T47D (cell line): ENCODE measurements around the gene GTF3C2.
"Not testable (repeated sequence)": the region's sequence is repeated elsewhere in the genome, so short reads cannot be mapped to it uniquely, and the experiment has no call there.

Source experiments
- DNase-seq, 2 experiments: peaks; one replicate each; pipeline versions ENCODE4 v3.0.0 to v3.0.0-alpha.2; 2011 to 2012; ENCODE audit warnings: low read depth in 1 of 2, low spot score in 1 of 2
- JUND ChIP-seq: IDR thresholded peaks from 2 replicates; pipeline ENCODE4 v1.6.1; 2012; ENCODE audit warnings: low read depth
- in situ Hi-C: cut with HindIII; loops from 2 replicates; pipeline ENCODE4 v1.10.0; 2016; ENCODE audit warnings: low sequenced_read_pairs, low pct_unique_long_range_greater_than_20kb

The GTF3C2 gene

GRCh38 chr2:27308359-27308881 lies 48.1 kb downstream of the GTF3C2 start, which contains the start of gene UCN:
Gene UCN, minus strand, starts transcription at chr2:27308445. Its CDS starts 550 bp downstream, at chr2:27307895.
- in situ Hi-C loops: no loop called here
- TF ChIP-seq JUND: no peak
- DNase-seq: no peak

DNA sequence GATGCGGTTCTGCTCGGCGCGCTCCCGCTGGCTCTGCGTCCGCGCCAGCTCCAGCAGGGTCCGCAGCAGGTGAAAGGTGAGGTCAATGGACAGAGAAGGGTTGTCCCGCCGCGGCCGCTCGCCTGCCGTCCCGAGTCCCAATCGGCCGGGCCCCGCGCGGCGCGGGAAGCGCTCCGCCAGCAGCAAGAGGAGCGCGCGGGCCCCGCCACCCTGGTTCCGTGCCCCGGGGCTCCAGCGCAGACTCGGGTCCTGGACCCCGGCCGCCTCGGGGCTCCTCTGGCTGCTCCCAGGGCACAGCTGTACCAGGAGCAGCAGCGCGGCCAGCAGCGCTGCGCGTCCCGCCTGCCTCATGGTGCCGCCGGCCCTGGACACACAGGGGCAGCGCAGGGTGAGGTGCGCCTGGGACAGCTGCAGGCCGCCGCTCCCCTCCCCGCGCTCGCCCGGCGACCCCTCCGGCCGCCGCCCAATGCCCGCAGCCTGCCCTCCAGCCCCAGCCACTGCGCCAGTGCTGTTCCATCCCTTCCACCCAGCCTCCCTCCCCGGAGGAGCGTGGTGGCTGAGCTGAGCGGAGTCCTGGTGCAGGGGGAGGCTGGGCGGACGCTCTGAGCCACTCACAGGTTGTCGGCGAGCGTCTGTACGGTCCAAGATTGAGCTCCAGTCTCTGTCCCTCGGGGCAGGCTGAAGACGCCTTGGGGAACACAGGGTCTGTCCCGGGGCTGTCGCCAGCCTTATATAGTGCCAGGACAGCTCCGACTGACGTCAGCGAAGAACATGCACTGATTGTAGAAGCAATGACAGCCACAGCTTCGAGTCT lies 48.8 kb downstream of the GTF3C2 start:
- TF ChIP-seq JUND: no peak
- DNase-seq: no peak
- in situ Hi-C loops: no loop called here

- DNase-seq: no peak
- in situ Hi-C loops: no loop called here
- TF ChIP-seq JUND: no peak
Measured at GRCh38 chr2:27307287-27307544, 49.3 kb downstream of the GTF3C2 start.

DNA sequence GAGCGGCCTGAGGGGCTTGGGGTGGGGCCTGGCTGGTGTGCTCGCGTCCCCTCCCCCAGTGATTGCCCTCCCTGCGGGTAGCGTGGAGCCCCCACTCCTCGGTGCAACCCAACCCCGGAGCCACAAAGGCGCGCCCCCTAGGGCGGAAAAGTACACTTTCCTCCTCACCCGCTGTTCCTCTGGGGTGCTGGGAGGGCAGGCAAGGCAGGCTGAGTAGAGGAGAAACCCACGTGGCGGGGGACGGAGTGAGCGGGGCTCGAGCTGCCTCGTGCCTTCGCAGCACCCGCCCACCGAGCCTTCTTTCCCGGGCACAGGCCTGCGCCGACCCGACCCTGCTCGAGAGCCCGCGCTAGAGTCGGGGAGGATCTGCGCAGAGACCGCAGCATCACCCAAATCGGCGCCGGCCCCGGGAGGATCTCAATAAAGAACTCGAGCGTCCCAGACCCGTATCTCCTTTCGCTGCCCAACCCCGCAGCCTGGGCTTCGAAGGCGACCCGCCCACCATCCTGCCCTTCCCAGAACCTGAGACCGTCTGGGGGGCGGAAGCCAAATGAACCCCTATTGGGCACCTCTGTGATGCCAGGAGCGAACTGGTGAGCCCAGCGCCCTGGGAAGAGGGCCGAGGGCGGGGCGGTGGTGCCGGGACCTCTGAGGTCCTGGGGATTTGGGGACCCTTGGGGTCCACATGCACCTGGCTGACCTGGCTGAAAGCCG lies 49.8 kb downstream of the GTF3C2 start:
- TF ChIP-seq JUND: no peak
- no peak for DNase-seq
- in situ Hi-C loops: no loop called here

DNA sequence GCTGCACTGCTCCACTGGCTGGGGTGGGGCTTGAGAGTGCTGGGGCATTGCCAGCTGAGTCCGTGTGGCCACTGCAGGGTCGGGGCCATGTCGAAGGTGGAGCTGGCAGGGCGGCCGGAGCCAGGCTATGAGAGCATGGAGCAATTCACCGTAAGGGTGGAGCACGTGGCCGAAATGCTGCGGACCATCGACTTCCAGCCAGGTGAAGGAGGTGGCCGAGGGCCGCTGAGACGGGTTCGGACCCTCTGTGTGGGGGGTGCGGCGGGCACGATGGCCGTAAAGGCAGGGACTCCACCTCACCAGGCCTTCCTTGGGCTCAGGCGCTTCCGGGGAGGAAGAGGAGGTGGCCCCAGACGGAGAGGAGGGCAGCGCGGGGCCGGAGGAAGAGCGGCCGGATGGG lies 50.4 kb downstream of the GTF3C2 start:
- TF ChIP-seq JUND: no peak
- in situ Hi-C loops: no loop called here
- DNase-seq: no peak

DNA sequence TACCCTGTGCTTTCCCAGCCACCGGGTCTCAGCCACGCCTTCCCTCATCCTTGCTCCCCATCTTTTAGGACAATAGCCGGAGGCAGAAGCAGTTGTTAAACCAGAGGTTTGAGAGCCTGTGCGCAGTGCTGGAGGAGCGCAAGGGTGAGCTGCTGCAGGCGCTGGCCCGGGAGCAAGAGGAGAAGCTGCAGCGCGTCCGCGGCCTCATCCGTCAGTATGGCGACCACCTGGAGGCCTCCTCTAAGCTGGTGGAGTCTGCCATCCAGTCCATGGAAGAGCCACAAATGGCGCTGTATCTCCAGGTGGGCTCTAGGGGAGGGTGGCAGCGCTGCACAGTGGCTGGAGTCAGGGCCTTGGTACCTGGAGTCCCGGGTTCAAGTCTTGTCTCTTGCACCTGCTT lies 51.0 kb downstream of the GTF3C2 start:
- no peak for TF ChIP-seq JUND
- in situ Hi-C loops: no loop called here

DNA sequence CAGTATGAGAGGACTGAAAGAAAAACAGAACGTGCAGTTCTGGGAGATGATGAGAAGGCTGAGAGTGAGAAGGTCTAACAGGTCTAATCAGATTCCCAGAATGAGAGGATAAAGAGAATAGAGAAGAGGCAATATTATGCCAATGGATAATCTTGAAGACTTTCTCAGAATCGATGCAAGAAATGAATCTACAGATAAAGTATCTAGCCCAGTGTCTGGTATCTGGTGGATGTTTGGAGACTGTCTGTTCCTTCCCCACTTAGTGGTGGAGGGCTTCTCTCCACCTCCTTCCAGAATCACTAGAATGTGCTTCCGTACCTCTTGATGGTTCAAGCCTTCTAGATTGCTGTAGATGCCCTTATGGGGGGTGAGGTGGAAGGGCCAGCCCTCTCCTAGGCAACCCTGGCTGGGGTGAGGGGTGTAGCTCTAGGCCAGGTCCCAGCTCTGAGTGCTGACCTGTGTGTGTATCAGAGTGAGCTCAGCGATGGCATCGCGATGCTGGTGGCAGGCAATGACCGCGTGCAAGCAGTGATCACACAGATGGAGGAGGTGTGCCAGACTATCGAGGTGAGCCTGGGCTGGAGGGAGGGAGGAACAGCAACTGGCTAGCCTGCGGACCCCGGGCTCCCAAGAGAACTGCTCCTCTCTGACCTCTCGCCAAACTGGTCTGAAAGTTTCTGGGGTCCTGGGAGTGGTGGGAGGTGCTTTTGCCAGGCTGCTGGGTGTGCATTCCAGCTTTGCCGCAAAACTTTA lies 51.9 kb downstream of the GTF3C2 start:
- in situ Hi-C loops: no loop called here
- no peak for TF ChIP-seq JUND
- no peak for DNase-seq

More for the DNA sequence above, 51.0 kb downstream of the GTF3C2 start:
- DNase-seq: no peak

- DNase-seq: peak; percentile 70 to 73
- TF ChIP-seq JUND: no peak
- in situ Hi-C loops: no loop called here
Measured at GRCh38 chr2:27303093-27304025, 53.2 kb downstream of the GTF3C2 start.

DNA sequence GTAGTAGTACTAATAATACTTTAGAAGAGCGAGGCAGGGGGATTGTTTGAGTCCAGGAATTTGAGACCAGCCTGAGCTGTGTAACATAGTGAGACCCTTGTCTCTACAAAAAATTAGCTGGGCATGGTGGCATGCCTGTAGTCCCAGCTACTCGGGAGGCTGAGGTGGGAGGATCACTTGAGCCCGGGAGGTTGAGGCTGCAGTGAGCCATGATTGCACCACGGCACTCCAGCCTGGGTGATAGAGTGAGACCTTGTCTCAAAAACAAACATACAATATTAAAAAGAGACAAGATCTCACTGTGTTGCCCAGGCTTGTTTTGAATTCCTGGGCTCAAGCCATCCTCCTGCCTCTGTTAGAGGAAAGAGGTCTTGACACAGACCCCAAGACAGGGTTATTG lies 56.0 kb downstream of the GTF3C2 start:
- in situ Hi-C loops, DNase-seq: not testable (repeated sequence)

- TF ChIP-seq JUND: no peak
- in situ Hi-C loops: no loop called here
Measured at GRCh38 chr2:27298391-27299080, 58.0 kb downstream of the GTF3C2 start.

GRCh38 chr2:27297195-27297594 lies 59.4 kb downstream of the GTF3C2 start:
- TF ChIP-seq JUND: no peak
- in situ Hi-C loops: no loop called here
- no peak for DNase-seq

More at GRCh38 chr2:27298391-27299080, 58.0 kb downstream of the GTF3C2 start:
- no peak for DNase-seq

DNA sequence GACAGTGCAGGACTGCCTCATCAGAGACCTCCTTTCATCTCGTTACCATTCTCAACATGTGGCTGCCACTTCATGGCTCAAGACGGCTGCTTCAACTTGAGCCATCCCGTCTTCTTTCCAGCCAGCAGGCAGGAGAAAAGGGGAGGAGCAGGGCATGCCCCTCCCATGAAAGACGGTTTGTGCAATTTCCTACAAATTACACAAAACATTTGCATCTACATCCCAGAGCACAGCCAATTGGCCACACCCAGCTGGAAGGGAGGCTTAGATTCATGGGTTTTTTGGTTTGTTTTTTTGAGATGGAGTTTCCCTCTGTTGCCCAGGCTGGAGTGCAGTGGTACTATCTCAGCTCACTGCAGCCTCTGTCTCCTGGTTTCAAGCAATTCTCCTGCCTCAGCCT lies 60.1 kb downstream of the GTF3C2 start:
- in situ Hi-C loops: no loop called here
- no peak for TF ChIP-seq JUND
- no peak for DNase-seq
